ENCODE measurements around the gene OLFML3.

The OLFML3 gene

DNA sequence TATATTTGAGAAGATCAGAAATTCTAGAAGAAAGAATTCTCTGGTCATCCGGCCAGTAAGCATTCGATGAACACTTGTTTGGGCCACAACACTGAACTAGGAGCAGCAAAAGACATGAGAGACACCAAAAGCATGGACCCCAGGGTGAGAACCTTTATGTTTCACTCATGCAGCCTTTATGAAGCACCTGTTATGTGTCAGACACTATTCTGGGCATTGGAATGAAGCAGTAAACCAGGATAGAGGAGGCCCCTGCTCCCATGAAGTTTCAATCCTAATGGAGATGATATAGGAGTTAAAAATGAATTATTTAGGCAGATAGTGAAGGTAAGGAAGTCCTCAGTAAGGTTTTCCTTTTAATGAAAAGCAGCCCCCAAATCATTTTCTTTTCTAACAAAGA is 43.6 kb downstream of the OLFML3 start:
- no peaks in the 10 kb centered on the region for H3K4me1 ChIP-seq
- no peak for DNase-seq
- H3K4me3 ChIP-seq, result no peak overlapping the region
- no peaks in the 10 kb centered on the region for H3K27me3 ChIP-seq
- H3K9me3 ChIP-seq, result peaks cover 0 to 5% (median 0%) of the 10 kb centered on the region in 3 donors
- intact Hi-C loops (cut with DNase I; ENCODE audit: low total_unique reads), result no loop called here
- TF ChIP-seq, protein P1, sequence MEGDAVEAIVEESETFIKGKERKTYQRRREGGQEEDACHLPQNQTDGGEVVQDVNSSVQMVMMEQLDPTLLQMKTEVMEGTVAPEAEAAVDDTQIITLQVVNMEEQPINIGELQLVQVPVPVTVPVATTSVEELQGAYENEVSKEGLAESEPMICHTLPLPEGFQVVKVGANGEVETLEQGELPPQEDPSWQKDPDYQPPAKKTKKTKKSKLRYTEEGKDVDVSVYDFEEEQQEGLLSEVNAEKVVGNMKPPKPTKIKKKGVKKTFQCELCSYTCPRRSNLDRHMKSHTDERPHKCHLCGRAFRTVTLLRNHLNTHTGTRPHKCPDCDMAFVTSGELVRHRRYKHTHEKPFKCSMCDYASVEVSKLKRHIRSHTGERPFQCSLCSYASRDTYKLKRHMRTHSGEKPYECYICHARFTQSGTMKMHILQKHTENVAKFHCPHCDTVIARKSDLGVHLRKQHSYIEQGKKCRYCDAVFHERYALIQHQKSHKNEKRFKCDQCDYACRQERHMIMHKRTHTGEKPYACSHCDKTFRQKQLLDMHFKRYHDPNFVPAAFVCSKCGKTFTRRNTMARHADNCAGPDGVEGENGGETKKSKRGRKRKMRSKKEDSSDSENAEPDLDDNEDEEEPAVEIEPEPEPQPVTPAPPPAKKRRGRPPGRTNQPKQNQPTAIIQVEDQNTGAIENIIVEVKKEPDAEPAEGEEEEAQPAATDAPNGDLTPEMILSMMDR (IDR thresholded peaks at IDR 0.05), result no peak
- no peaks in the 10 kb centered on the region for H3K36me3 ChIP-seq
- H3K27ac ChIP-seq, result no peak overlapping the region

- H3K4me1 ChIP-seq, result no peaks in the 10 kb centered on the region
- no peak overlapping the region for H3K27ac ChIP-seq
- intact Hi-C loops (cut with DNase I; ENCODE audit: low total_unique reads), result no loop called here
- no peaks in the 10 kb centered on the region for H3K27me3 ChIP-seq
- DNase-seq, result no peak
- TF ChIP-seq, protein P1 (IDR thresholded peaks at IDR 0.05), result no peak
- H3K4me3 ChIP-seq, result no peak overlapping the region
- H3K9me3 ChIP-seq, result peaks cover 0 to 5% (median 0%) of the 10 kb centered on the region in 3 donors
- no peaks in the 10 kb centered on the region for H3K36me3 ChIP-seq
Measured at GRCh38 chr1:114023377-114023776, 44.1 kb downstream of the OLFML3 start.

DNA sequence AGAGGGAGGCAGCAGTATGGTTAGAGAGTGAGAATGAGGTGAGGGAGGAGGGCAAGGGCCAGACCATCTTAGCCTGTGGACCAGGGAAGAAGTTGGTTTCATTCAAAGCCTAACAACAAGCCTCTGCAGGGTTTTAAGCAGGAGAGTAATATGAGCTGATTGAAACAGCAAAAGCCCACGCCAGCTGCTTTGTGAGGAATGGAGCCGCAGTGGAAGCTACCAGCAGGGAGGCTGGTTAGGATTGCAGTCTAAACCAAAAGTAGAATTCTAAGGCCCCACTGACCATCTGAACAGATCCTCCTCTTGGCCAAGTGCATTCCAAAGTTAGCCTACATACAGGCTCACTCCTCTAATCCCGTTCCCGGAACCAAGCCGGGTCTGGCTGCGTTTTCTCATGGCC is 44.8 kb downstream of the OLFML3 start:
- no peaks in the 10 kb centered on the region for H3K4me1 ChIP-seq
- no peaks in the 10 kb centered on the region for H3K27me3 ChIP-seq
- H3K27ac ChIP-seq, result no peak overlapping the region
- H3K4me3 ChIP-seq, result no peak overlapping the region
- peaks cover 0 to 5% (median 0%) of the 10 kb centered on the region in 3 donors for H3K9me3 ChIP-seq
- TF ChIP-seq, protein P1 (IDR thresholded peaks at IDR 0.05), result no peak
- no peak for DNase-seq
- H3K36me3 ChIP-seq, result no peaks in the 10 kb centered on the region
- intact Hi-C loops (cut with DNase I; ENCODE audit: low total_unique reads), result no loop called here

- Histone ChIP-seq H3K27ac (no peak overlapping the region), H3K36me3 (no peaks in the 10 kb centered on the region), H3K27me3 (no peaks in the 10 kb centered on the region), H3K9me3 (no peaks in the 10 kb centered on the region), H3K4me1 (no peaks in the 10 kb centered on the region), H3K4me3 (no peak overlapping the region)
- TF ChIP-seq, protein P1 (IDR thresholded peaks at IDR 0.05), result no peak
- intact Hi-C loops (cut with DNase I; ENCODE audit: low total_unique reads), result no loop called here
- no peak for DNase-seq
Measured at GRCh38 chr1:114025609-114026401, 46.5 kb downstream of the OLFML3 start.

DNA sequence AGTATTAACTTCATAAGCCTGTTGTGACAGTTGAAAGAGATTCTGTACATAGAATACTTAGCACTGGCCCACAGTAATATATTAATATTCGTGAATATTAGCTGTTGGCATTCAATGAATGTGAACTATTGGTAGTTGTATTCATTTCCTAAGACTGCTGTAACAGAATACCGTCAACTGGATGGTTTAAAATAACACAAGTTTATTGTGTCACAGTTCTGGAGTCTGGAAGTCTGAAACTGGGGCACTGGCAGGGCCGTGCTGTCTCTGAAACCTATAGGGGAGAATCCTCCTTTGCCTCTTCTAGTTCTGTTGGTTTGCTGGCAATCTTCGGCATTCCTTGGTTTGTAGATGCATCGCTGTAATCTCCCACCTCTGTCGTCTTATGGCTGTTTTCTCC is 47.5 kb downstream of the OLFML3 start:
- TF ChIP-seq, protein P1 (IDR thresholded peaks at IDR 0.05), result no peak
- H3K4me3 ChIP-seq, result no peak overlapping the region
- no peaks in the 10 kb centered on the region for H3K4me1 ChIP-seq
- no peaks in the 10 kb centered on the region for H3K9me3 ChIP-seq
- DNase-seq, result no peak
- intact Hi-C loops (cut with DNase I; ENCODE audit: low total_unique reads), result no loop called here
- H3K27me3 ChIP-seq, result no peaks in the 10 kb centered on the region
- no peak overlapping the region for H3K27ac ChIP-seq
- H3K36me3 ChIP-seq, result no peaks in the 10 kb centered on the region
